Muscle layer of colon (tissue), 2 donors: ENCODE results near the gene RAI1.
A peak's percentile ranks its signal among the peaks of the same experiment; 100 is the strongest.

ENCODE experiments used
- H3K27ac ChIP-seq: one replicate; pipeline ENCODE4 v1.7.0; 2013; ENCODE audit warnings: low read depth, mild to moderate bottlenecking, low read length, moderate library complexity
- H3K27me3 ChIP-seq, 2 donors: one replicate each; pipeline ENCODE4 v1.7.0; 2013; ENCODE audit warnings: low read length in 2 of 2, mild to moderate bottlenecking in 2 of 2; ENCODE audit not compliant: insufficient read depth in 2 of 2, control insufficient read depth in 1 of 2
- H3K36me3 ChIP-seq: one replicate; pipeline ENCODE4 v1.7.0; 2013; ENCODE audit warnings: mild to moderate bottlenecking, low read length; ENCODE audit not compliant: insufficient read depth
- H3K4me1 ChIP-seq: one replicate; pipeline ENCODE4 v1.7.0; 2013; ENCODE audit warnings: mild to moderate bottlenecking, low read length; ENCODE audit not compliant: insufficient read depth
- H3K4me3 ChIP-seq, 2 donors: one replicate each; pipeline ENCODE4 v1.7.0; 2013; ENCODE audit warnings: low read length in 2 of 2, low read depth in 1 of 2, mild to moderate bottlenecking in 1 of 2, moderate library complexity in 1 of 2
- H3K9ac ChIP-seq: one replicate; pipeline ENCODE4 v1.7.0; 2013; ENCODE audit warnings: low read length
- H3K9me3 ChIP-seq: one replicate; pipeline ENCODE4 v1.7.0; 2013; ENCODE audit warnings: mild to moderate bottlenecking, low read length
- donor health status: abdominal sarcoma.
- donor health status: Adenocarcinoma of cecum.

The RAI1 gene

DNA sequence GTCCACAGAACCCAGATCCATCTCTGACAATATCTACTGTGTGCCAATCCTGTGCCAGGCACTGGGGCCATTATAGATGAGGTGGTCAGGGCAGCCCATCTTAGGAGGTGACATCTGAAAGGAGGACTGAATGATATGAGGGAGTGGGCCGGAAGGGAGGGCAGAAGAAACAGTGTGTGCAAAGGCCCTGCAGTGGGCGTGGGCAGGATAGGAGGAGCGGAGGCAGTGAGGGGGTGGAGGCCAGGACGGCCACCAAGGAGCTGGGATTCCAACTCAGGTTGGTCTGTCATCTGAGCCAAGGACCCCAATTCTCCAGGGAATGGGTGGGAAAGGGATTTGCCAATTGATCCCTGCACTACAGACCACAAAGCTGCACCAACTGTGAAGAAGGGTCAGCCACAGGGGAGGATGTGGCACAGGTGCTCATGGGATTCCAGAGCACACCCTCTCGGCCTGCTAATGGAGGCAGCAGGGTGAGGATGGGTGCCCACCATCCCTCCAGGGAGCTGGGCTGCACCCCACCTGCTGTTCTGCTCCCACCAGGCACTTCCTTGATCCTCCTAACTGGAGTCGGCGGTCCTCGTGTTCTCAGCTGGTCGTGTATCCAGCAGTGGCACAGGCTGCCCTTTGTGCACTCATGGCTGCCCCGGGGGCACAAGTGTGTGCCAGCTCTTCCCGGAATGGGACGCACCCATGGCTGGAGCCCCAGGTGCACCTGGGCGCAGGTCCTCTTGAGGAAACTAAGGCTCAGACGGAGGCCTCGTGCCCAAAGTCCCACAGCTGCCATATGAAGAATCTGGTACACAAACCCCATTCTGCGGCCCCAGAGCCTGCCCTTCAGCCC is 145.9 kb downstream of the RAI1 start:
- Histone ChIP-seq H3K27me3 (no peaks in the 10 kb centered on the region), H3K9me3 (no peaks in the 10 kb centered on the region), H3K4me1 (peaks cover 69% of the 10 kb centered on the region), H3K36me3 (no peaks in the 10 kb centered on the region), H3K9ac (no peak overlapping the region), H3K27ac (no peak overlapping the region), H3K4me3 (no peak overlapping the region)

DNA sequence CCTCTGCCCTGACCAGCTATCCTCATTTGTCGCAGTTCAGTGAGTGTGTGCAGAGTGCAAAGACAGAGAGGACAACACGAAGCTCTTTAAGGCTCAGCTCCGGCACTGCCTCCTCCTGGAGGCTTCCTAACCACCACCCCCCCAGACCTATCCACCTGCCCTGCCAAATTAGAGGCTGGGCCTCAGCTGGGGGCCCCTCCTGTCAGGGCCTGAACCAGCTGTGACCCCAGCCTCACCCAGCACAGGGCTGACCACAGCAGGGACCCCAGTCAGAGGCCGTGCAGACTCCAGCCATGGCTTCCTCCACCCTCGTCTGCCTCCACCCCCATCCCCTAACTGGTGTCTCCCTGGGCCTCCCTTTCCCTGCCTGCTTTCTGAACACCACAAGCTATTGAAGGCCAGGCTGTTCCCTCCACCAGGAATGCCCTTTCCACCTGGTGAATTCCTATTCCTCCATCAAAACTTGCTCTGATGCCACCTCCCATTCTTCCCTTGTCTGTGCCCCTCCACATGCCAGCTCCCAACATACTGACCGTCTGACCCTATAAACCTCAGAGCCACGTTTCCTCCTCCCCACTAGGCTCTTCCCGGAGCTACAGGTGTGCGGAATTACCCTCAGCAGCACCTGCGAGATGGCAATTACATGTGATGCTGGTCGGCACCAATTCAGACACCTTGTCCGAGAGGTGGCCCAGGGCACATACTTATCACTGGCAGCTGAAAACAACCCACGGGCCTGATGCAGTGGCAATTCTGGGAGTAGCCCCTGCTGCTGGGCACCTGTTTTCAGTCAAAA is 146.8 kb downstream of the RAI1 start:
- no peaks in the 10 kb centered on the region for H3K9me3 ChIP-seq
- no peak overlapping the region for H3K4me3 ChIP-seq
- H3K27ac ChIP-seq, result no peak overlapping the region
- H3K4me1 ChIP-seq, result peaks cover 63% of the 10 kb centered on the region
- H3K36me3 ChIP-seq, result no peaks in the 10 kb centered on the region
- H3K27me3 ChIP-seq, result no peaks in the 10 kb centered on the region
- H3K9ac ChIP-seq, result no peak overlapping the region

DNA sequence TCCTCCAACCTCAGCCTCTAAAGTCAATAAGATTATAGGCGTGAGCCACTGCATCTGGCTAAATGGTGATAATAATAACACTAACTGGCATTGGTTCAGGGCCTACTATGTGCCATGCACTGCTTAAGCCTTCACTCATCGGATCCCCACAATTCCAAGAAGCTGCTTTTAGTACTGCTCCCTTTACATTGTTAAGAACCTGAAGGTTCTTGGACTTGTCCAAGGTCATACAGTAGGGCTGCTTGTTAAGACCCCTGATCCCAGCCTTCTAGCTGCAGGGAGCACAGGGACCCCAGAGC is 149.0 kb downstream of the RAI1 start:
- H3K4me1 ChIP-seq, result peaks cover 59% of the 10 kb centered on the region
- no peak overlapping the region for H3K9ac ChIP-seq
- no peaks in the 10 kb centered on the region for H3K36me3 ChIP-seq
- no peak overlapping the region for H3K27ac ChIP-seq
- no peak overlapping the region for H3K4me3 ChIP-seq
- H3K27me3 ChIP-seq, result no peaks in the 10 kb centered on the region
- H3K9me3 ChIP-seq, result no peaks in the 10 kb centered on the region

- peaks cover 59% of the 10 kb centered on the region for H3K4me1 ChIP-seq
- no peak overlapping the region for H3K9ac ChIP-seq
- H3K27me3 ChIP-seq, result no peaks in the 10 kb centered on the region
- H3K4me3 ChIP-seq, result no peak overlapping the region
- peak overlapping the region; percentile 70 for H3K27ac ChIP-seq
- no peaks in the 10 kb centered on the region for H3K36me3 ChIP-seq
- no peaks in the 10 kb centered on the region for H3K9me3 ChIP-seq
Measured at GRCh38 chr17:17830740-17831207, 149.5 kb downstream of the RAI1 start.

DNA sequence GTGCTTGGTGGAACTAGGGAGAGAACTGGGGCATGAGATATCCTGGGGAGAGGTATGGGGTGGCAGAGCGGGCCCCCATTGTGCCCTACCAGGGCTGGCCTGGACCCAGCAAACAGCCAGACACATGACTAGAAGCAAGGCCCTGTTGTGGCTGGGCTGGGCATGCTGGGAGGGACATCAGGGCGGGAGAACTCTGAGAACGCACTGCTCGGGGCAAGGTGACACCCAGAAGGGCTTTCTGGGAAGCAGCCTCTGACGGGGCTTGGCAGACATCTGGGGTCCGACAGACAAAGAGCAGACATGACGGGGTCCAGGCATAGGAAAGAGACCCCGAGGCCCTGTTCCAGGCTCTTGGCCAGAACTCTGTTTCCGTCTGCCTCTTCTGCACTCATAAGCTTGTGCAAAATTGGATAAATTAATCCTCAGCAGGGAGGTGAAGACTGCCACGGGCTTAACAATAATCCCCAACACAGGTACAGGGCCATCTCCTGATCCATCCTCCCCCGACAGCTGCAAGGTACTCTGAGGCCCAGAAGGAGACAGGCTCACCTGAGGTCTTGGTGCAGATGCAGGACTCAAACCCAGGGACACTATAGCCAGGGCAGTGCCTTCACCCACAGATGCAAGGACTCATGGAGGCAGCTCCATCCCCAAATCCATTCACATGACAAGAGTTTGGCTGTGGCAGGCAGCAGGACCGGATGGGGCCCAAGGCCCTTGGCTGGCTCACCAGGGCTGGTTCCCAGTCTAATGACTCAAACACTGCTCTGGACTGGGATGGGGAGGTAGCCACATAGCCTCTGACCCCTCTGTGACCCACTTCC is 150.2 kb downstream of the RAI1 start:
- H3K9ac ChIP-seq, result peak overlapping the region; percentile 39
- no peaks in the 10 kb centered on the region for H3K9me3 ChIP-seq
- peak overlapping the region; percentile 70 for H3K27ac ChIP-seq
- peak overlapping the region in 1 of 2 donors; percentile 14 for H3K4me3 ChIP-seq
- H3K4me1 ChIP-seq, result peaks cover 55% of the 10 kb centered on the region
- no peaks in the 10 kb centered on the region for H3K36me3 ChIP-seq
- H3K27me3 ChIP-seq, result no peaks in the 10 kb centered on the region

DNA sequence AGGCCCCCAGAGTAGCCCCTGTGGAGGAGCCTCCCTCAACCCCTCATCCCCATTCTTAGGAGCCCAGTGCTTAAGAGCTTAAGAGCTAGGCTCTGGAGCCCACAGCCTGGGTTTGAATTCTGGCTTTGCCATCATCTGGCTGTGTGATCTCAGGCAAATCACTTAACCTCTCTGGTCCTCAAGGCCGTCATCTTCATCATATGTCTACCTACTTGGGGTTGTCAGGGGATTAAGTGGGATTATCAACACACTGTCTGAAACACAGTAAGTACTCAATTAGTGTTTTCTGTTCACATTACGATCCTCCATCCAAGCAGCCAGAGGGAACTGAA is 150.7 kb downstream of the RAI1 start:
- H3K27ac ChIP-seq, result peak overlapping the region; percentile 70

GRCh38 chr17:17833658-17834357 is 152.6 kb downstream of the RAI1 start:
- Histone ChIP-seq H3K9me3 (no peaks in the 10 kb centered on the region), H3K9ac (no peak overlapping the region), H3K27ac (no peak overlapping the region), H3K4me3 (no peak overlapping the region), H3K4me1 (peaks cover 72% of the 10 kb centered on the region), H3K27me3 (no peaks in the 10 kb centered on the region), H3K36me3 (no peaks in the 10 kb centered on the region)

More for the DNA sequence above, 150.7 kb downstream of the RAI1 start:
- H3K4me3 ChIP-seq, result peak overlapping the region in 1 of 2 donors; percentile 14
- H3K36me3 ChIP-seq, result no peaks in the 10 kb centered on the region
- peak overlapping the region; percentile 39 for H3K9ac ChIP-seq
- H3K4me1 ChIP-seq, result peaks cover 54% of the 10 kb centered on the region
- H3K9me3 ChIP-seq, result no peaks in the 10 kb centered on the region
- no peaks in the 10 kb centered on the region for H3K27me3 ChIP-seq

GRCh38 chr17:17834974-17835373 is 153.7 kb downstream of the RAI1 start:
- Histone ChIP-seq H3K36me3 (no peaks in the 10 kb centered on the region), H3K4me3 (peak overlapping the region in 1 of 2 donors; percentile 68), H3K9me3 (no peaks in the 10 kb centered on the region), H3K27me3 (no peaks in the 10 kb centered on the region), H3K27ac (peak overlapping the region; percentile 95), H3K4me1 (peaks cover 76% of the 10 kb centered on the region), H3K9ac (peak overlapping the region; percentile 85)

DNA sequence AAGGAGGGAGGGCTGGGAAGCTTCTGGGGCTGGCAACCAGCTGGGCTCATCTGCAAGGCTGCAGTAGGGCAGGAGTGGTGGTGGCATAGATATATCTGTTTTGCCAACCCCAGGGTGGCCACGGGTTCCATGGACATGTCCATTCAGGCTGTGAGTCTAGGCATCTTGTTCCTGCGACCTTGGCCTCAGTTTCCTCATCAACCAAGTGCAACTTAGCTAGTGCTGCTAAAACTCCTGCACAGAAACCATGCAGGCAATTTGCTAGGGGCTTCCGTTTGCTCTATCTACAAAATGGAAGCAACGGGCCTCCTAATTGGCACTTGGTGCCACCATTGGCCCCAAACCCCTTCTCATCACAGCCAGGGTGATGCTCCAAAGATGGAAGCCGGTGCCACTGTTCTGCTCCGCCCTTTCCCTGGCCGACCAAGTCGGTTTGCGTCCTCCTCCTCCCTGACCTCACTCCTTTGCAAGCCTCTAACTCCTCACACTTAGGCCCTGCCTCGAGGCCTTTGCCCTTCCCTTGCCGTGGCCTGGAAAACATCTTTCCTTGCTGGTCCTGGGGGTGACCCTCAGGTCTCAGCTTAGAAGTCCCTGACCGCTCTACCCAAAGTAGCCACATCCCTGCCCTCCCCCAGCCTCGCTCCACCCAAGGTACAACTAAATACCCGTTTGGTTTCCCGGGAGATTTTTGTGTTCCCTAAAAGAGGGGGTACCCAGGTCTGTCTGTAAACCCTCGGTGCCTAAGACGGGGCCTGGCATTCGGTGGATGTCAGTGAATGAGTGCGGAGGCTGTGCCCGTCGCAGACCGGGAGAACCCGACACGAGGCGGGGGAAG is 154.4 kb downstream of the RAI1 start:
- H3K27ac ChIP-seq, result peak overlapping the region; percentile 95
- peak overlapping the region; percentile 85 for H3K9ac ChIP-seq
- H3K4me1 ChIP-seq, result peaks cover 70% of the 10 kb centered on the region
- H3K4me3 ChIP-seq, result peak overlapping the region; percentile 67 to 68
- no peaks in the 10 kb centered on the region for H3K36me3 ChIP-seq
- no peaks in the 10 kb centered on the region for H3K27me3 ChIP-seq
- no peaks in the 10 kb centered on the region for H3K9me3 ChIP-seq

- Histone ChIP-seq H3K27me3 (no peaks in the 10 kb centered on the region), H3K4me1 (peaks cover 69% of the 10 kb centered on the region), H3K4me3 (peak overlapping the region; percentile 67 to 68), H3K36me3 (no peaks in the 10 kb centered on the region), H3K9ac (peak overlapping the region; percentile 85), H3K27ac (peak overlapping the region; percentile 95), H3K9me3 (no peaks in the 10 kb centered on the region)
Measured at GRCh38 chr17:17836250-17836817, 155.1 kb downstream of the RAI1 start.
